RPMI7951 (cell line): ENCODE data around the gene ZEB2. TPM values are rescaled to one million over a fixed set of nuclear protein-coding genes. Genes with fewer than 3 reads are reported as not detected.

ENCODE experiments used
- DNase-seq: peaks from one replicate; pipeline ENCODE4 v3.0.0-alpha.2; 2012; ENCODE audit warnings: low read depth
- total RNA-seq: library from RNA; depleted of rRNA; stranded (reverse); fragments of >200 nt; shearing (Covaris generic); gene quantifications from 2 replicates; pipeline ENCODE4 v1.2.3, GENCODE V29; 2014

Gene ZEB2
- total RNA-seq, 1 experiment from 2014 or later: 32.3 TPM

DNA sequence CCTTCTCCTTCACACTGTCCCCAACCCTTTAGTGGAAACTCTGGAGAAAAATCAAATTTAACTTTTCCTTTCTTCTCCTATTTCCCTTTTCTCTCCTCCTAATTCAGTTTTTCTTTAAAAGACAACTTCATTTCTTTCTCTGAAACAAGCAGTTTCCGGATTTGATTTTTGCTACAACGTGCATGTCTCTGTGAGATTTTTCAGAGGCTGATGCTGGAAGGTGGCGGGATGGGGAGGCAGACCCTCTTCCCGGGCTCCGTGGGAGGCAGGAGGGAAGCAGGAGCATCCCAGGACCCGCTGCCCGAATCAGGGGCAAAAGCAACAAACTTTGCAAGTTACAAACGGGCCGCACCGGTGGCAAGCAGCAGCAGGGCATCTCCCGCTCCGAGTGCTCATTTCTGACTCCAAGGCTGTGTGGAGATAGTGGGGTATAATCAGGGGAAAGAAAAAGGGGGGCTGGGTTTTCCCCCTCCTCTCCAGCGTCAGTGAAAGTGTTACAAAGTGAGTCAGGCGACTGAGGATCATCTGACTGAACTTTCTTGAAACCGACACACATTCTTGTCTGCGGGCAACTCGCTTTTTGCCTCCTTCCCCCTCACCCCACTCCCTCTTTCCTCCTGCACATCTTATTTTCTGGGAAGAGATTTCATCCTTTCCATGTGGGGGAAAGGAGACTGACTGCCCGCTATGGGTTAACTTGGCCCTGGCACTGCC is 6.4 kb downstream of the ZEB2 start:
- peak; percentile 32 for DNase-seq

- no peak for DNase-seq
These were observed 7.0 kb downstream of the ZEB2 start for GRCh38 chr2:144512891-144513351.

DNA sequence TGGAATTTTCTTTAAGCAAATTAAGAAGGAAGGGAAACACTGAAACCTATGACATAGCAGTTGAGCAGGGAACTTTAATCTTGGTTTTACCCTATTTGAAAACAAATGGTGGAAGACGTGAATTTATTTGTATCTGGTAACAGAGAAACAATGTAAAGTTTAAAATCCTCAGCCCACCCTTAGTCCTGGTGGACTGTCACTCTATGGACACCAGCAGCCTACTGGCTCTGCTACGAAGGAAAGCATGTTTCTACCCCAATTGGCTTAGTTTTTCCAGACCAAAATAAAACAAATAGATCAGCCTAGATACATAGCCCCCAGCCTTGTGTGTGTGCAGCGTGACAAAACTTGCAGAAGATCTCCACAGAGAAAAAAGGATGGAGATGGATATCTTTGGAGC is 7.4 kb downstream of the ZEB2 start:
- DNase-seq: no peak

- no peak for DNase-seq
These were observed 8.0 kb downstream of the ZEB2 start for GRCh38 chr2:144511937-144512336.

DNA sequence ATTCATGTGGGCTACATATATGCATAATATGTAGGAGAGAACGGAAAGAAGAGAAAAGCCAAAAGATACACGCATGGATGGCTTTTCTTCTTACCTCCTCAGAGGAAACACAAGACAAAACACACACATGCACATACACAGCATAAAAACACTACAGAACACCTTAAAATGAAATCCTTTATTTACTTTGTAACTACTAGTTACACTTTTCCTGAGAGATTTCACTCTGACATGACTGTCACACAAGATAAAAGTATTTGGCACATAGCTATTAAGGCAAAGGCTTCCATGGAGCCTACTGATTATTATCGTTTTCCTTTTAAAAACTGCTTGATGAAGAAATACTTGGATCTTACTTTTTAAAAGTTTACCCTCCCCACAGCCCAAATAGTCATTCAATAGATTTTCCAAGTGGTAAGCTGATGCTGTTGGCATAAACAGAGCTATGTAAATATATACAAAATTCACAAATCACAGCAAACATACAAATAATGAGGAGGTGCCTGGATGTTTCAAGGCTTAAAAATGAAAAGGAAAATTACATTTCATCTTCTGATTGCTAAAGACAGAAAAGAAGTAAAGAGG is 8.6 kb downstream of the ZEB2 start:
- DNase-seq: no peak

DNA sequence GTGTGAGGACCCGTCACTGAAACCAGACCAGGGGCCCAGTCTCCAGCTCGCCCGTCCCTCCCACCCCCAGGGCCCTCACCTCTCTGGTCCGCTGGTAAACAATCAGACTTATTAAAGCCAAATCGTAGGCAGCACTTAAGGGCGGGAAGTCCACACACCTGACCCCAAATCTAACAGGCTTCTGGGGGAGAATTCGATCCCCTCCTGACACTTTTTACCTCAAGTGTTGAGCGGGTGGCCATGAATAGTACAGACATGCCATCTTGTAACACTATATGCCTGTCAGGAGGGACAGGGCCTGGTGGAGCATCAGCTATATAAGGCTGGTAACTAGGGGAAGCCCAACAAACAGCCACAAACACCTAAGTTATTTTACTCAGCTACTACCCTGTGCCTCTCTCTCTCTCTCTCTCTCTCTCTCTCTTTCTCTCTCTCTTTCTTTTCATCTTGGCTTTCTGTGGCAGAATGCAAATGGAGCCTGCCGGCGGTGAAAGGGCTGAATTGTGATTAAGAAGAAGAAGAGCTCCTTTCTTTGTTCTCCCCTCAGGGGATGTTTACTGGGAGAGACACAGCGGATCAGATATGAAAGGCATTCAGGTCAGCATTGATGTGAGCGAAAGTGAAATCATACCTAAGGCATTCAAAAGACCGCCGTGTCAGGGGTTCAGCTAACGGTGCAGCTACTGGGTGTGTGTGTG is 9.5 kb downstream of the ZEB2 start:
- DNase-seq: peak; percentile 87

DNA sequence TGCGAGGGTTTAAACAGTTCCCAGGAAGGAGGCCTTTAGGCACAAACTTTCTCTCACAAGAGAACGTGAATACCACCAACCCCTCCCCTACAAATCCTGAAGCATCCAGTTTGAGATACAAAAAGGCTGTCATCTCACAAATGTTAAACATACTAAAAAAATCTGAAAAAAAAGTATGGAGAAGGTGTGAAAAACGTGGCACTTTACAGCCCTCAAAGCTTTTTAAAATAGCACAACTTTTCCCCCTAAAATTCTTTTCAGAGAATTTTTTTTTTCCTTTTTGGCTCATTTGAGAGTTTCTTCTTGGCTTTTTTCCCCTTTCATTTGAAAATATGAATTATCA is 10.1 kb downstream of the ZEB2 start:
- no peak for DNase-seq

GRCh38 chr2:144509001-144509878 is 10.7 kb downstream of the ZEB2 start:
- no peak for DNase-seq

- DNase-seq: no peak
These were observed 11.6 kb downstream of the ZEB2 start for GRCh38 chr2:144508172-144508851.

GRCh38 chr2:144507441-144508171 is 12.3 kb downstream of the ZEB2 start:
- DNase-seq: no peak

- DNase-seq: no peak
These were observed 14.6 kb downstream of the ZEB2 start for GRCh38 chr2:144505245-144505831.

DNA sequence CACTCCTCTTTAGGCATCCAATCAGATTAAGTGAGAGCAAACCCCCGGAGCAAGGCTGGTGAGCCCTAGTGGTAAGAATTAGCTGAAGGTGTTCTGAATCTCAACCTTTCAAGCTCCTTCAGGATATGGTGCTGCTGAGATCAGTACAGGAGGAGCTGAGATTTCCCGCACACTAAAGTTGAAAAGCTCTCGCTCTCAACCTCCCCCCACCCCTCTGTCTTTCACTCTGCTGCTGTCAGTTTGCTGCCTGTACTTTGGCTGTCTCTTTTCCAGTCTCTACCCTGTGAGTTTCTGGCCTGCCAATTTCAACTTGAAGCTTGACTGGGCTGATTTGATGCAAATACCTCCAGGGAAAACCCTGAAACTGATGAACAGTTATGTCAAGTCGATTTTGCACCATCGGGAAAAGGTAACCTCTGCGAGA is 15.7 kb downstream of the ZEB2 start:
- DNase-seq: no peak

- DNase-seq: no peak
These were observed 16.7 kb downstream of the ZEB2 start for GRCh38 chr2:144503242-144503641.

DNA sequence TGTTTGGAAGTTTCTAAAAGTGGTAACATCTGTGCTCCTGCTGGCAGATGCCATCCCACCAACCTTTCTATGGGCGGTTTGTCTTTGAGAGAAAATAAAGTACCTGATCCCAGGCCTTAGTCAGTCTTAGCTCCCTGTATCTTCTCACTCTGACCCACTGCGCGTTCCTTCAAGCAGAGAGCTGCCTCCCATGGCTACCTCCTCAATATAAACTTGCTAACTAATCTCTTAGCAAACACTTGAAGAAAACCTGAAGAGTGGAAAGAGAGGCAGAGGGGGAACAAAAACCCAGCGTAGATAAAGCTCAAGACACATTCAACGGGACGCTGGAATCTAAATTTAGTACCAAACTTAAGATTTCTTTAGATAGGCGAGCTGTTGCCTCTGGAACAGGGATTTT is 17.6 kb downstream of the ZEB2 start:
- no peak for DNase-seq

DNA sequence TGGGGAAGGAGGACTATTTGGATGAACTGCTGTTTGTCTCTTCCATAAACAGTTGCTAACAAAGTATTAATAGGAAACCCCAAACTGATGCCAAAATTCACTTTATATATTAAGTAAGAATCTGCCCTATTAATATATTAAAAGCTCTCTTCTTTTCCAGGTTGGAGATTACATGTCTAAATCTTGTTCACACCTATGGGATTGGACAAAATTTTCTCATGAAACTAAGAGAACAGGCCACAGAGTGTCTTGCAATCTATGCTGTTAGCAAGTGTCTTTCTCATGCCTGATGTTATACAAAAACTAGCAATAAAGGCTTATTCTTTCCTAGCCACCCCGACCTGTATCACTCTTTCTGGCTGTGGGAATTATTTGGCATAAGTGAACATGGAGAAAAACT is 18.3 kb downstream of the ZEB2 start:
- DNase-seq: no peak

- peak; percentile 46 for DNase-seq
These were observed 18.8 kb downstream of the ZEB2 start for GRCh38 chr2:144501118-144501517.

GRCh38 chr2:144500563-144500962 is 19.4 kb downstream of the ZEB2 start:
- no peak for DNase-seq

DNA sequence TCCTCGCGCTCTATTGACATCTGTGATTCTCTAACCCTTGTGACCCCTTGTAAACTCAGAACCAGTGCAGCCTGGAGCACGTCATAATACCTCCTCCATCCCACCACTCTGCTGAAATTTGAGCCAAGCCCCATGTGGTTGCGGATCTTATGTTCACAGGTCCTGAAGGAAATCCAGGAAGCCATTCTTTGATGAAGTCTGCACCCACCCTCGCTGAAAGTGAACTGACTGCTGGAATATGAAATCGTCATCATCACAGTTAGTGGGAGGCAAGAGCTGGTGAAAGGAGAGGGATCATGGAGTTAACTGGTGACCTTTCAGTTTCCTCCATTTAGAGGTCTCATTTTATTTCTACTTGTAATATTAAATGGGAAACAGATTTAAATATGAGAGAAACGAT is 21.6 kb downstream of the ZEB2 start:
- DNase-seq: no peak

DNA sequence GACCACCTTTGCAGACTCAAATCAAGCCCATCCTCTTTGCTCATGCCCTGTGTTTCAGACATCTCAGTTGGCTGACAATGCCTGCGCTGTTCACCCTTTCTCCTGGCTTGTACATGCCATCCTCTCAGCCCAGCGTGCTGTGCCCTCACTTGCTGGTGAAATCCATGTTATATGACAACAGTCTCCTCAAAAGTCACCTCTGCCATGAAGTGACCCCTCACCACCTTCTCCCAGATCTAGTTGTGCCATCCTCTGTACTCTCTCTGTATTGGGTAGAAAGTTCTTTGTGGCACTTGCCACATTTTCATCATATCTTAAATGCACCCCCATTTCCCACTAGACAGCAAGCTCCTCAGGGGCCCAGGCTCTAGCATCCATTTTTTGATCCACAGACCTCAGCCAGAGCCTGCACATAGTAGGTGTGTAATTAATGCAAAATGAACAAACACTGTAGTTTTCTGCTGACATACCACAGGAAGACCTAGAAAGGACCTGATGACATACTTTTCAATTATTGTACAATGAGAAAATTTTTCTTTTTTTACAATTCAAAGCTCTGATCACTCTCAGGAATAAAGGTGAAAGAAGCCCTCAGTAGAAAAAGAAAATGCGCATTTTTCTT is 22.8 kb downstream of the ZEB2 start:
- DNase-seq: no peak
